ENCODE measurements around the gene CRYBG3. TPM values are rescaled to one million over a fixed set of nuclear protein-coding genes. Genes with fewer than 3 reads are reported as not detected.

CRYBG3 gene
- total and polyA plus RNA-seq, 2 of the 13 experiments (the other 11 are each of a cell fraction or from before 2014, with no cell fraction given), result 3.8 to 15.9 TPM

- TF ChIP-seq NR3C1 (CRISPR knock-in tag; IDR thresholded peaks at IDR 0.05) (no peak), THYN1 (CRISPR knock-in tag; IDR thresholded peaks at IDR 0.05; ENCODE audit: borderline replicate concordance, low read depth) (no peak), ZFP1 (CRISPR knock-in tag; IDR thresholded peaks at IDR 0.05) (no peak)
Observed at GRCh38 chr3:97821287-97821773, 481 bp upstream of the CRYBG3 start (continued).

DNA sequence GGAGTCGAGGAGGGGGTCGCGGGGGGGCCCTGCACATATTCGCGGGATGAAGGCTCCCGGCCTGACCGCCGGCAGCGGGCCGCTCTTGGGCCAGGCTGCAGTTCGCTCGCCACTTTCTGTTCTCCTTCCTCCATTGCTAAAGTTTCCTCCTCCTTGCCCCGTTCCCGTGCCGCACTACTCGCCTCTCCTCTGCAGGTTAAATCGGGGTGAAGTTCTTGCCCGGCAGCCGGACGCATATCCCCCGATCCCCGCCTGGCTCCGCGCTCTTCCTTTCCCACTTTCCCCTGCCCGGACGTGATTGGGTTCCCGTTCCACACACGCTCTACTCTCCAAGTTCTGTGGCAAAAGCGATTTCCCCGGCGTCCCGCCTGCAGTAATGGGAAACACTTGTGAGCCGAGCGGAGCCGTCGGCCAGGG, 556 bp downstream of the CRYBG3 start:
- ATAC-seq, result peak; percentile 55
- no TSS peak for BruUV-seq (replicated peaks)
- Histone ChIP-seq H3K4me1 (ENCODE audit: insufficient read depth, low read length) (peaks cover 36% of the 10 kb centered on the region), H3K27ac (ENCODE audit: extremely low read length, insufficient read depth, low read length) (peak overlapping the region; percentile 40), H3K79me2 (ENCODE audit: insufficient read depth, low read length) (peaks cover 25% of the 10 kb centered on the region), H3K4me2 (ENCODE audit: low read depth, low read length) (peak overlapping the region; percentile 90), H3K4me3 (replicated peaks in 1 of 3; ENCODE audit: insufficient read depth in 1 of 3, low read depth in 2 of 3, low read length in 3 of 3) (peak overlapping the region; percentile 94 to 97 (median 94)), H3K27me3 (ENCODE audit: control insufficient read depth in 1 of 2, insufficient read depth in 2 of 2, low read length in 2 of 2) (peaks cover 2 to 8% of the 10 kb centered on the region in 2 experiments; a peak in 3 of 5 replicates), H4K20me1 (ENCODE audit: insufficient read depth, low read length) (no peaks in the 10 kb centered on the region), H2AFZ (ENCODE audit: low read length) (peak overlapping the region; percentile 46), H3K9me3 (ENCODE audit: low read length) (no peaks in the 10 kb centered on the region), H3K36me3 (replicated peaks in 1 of 2; ENCODE audit: control insufficient read depth in 1 of 2, insufficient read depth in 2 of 2, low read length in 2 of 2) (no peaks in the 10 kb centered on the region), H3K9ac (ENCODE audit: insufficient read depth, low read depth, low read length) (peak overlapping the region; percentile 82)
- POLR2A ChIA-PET, result interaction anchor here (0.6 to 1.8 kb wide), 7 partner anchors 7 to 191 kb away, joined by 3 to 8 read pairs (median 3); partner anchors contain the start of gene ARL6
- CTCF ChIA-PET (ENCODE audit: low intra/inter-chr PET ratio, low total read pairs), result no interaction called here
- 1% methylated on average over 24 of the region's 36 CpGs for WGBS (ENCODE audit: low lambda C conversion rate)
- intact Hi-C loops (cut with micrococcal nuclease; ENCODE audit: unreplicated experiment) (loop anchor here (1.0 kb wide), 1 partner anchor 188 kb away; no protein-coding TSS in a partner anchor), in situ Hi-C loops (cut with HindIII; ENCODE audit: extremely low pct_ligation_motif_present, low pct_unique_long_range_greater_than_20kb) (no loop called here)
- peak; percentile 16 for DNase-seq (ENCODE audit: low spot score)
- FAIRE-seq, result no peak
- TF ChIP-seq, protein P1, sequence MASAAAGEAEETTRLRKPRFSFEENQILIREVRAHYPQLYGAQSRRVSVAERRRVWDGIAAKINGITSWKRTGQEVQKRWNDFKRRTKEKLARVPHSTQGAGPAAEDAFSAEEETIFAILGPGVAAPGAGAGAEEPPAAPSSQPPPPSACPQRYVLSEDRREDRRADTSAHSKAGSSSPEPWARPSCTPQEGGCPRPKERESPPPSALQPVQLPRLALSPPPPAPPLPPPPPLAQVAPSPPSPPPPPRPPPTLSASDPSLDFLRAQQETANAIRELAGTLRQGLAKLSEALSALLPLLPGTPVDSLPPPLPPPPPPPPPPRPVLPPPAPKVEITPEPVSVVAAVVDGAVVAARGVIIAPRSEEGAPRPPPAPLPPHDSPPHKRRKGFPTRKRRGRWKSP (CRISPR knock-in tag; IDR thresholded peaks at IDR 0.05), result no peak
- TF ChIP-seq THAP9 (CRISPR knock-in tag; IDR thresholded peaks at IDR 0.05; ENCODE audit: borderline replicate concordance) (0 out of 2 replicates have a peak, but pooled peaks have one; percentile 17), PITX1 (CRISPR knock-in tag; IDR thresholded peaks at IDR 0.05) (0 out of 2 replicates have a peak, but pooled peaks have one; percentile 35), ZFP91 (CRISPR knock-in tag; IDR thresholded peaks at IDR 0.05; ENCODE audit: borderline replicate concordance) (0 out of 2 replicates have a peak, but pooled peaks have one; percentile 25), SAFB2 (CRISPR knock-in tag; IDR thresholded peaks at IDR 0.05; ENCODE audit: borderline replicate concordance, low read depth) (0 out of 2 replicates have a peak, but pooled peaks have one; percentile 3), ASH2L (IDR thresholded peaks at IDR 0.05; ENCODE audit: insufficient read length, low read depth, low read length) (peak; percentile 39), DMAP1 (CRISPR knock-in tag; IDR thresholded peaks at IDR 0.05) (peak; percentile 11; the same call in 1 of the 2 replicates), SOX13 (IDR thresholded peaks at IDR 0.05) (no peak), SOX13 (CRISPR knock-in tag; conservative IDR thresholded peaks at IDR 0.05 in 1 of 2, IDR thresholded peaks at IDR 0.05 in 1 of 2) (no peak), ZNF883 (CRISPR knock-in tag; IDR thresholded peaks at IDR 0.05; ENCODE audit: not compliant biosample characterization) (peak; percentile 67), KMT2A (CRISPR knock-in tag; IDR thresholded peaks at IDR 0.05) (peak; percentile 67; the same call in 1 of the 2 replicates), ZNF275 (CRISPR knock-in tag; IDR thresholded peaks at IDR 0.05; ENCODE audit: borderline replicate concordance) (no peak)
